H1 (cell line): ENCODE measurements around the gene HSPA1A. TPM values are rescaled to one million over a fixed set of nuclear protein-coding genes. Genes with fewer than 3 reads are reported as not detected.

Experiments
- CTCF ChIA-PET: fragments of 300-600 bp; sonication (Branson Sonifier 250); formaldehyde crosslinking; loops from one replicate; lab custom pipeline; 2021; ENCODE audit not compliant: partially characterized antibody; lab: Charles Lee
- POLR2A ChIA-PET: fragments of 300-600 bp; sonication (Branson Sonifier 250); formaldehyde crosslinking; loops from one replicate; lab custom pipeline; 2021; ENCODE audit warnings: inconsistent platforms; ENCODE audit not compliant: partially characterized antibody; lab: Charles Lee
- DNase-seq, 2 experiments: peaks; one replicate each; pipeline versions ENCODE4 v3.0.0 to v3.0.0-alpha.2; 2010 to 2022; ENCODE audit warnings: low spot score in 2 of 2, low read depth in 1 of 2, mixed read lengths in 1 of 2
- FAIRE-seq: peaks from 2 replicates; lab custom pipeline; 2011; peaks lifted over from hg19 to GRCh38; lab: Jason Lieb, UNC
- H2AFZ ChIP-seq: 2 replicates; pipeline ENCODE4 v1.8.1; 2012; ENCODE audit warnings: low read length, inconsistent platforms
- H2AK5ac ChIP-seq: 2 replicates; pipeline ENCODE4 v1.6.1; 2013; ENCODE audit warnings: low read depth, low read length
- H2BK120ac ChIP-seq: replicated peaks from 2 replicates; pipeline ENCODE3; 2013; ENCODE audit warnings: low read depth, low read length, inconsistent platforms
- H2BK12ac ChIP-seq: 2 replicates; pipeline ENCODE4 v1.6.1; 2013; ENCODE audit warnings: low read depth, low read length
- H2BK15ac ChIP-seq: 2 replicates; pipeline ENCODE4 v1.6.1; 2013; ENCODE audit warnings: low read length
- H2BK20ac ChIP-seq: 2 replicates; pipeline ENCODE4 v1.6.1; 2013; ENCODE audit warnings: low read length
- H2BK5ac ChIP-seq: 2 replicates; pipeline ENCODE4 v1.6.1; 2013; ENCODE audit warnings: low read depth, low read length
- H3K14ac ChIP-seq: 2 replicates; pipeline ENCODE4 v1.6.1; 2013; ENCODE audit warnings: inconsistent platforms; ENCODE audit not compliant: insufficient read length
- H3K18ac ChIP-seq: 2 replicates; pipeline ENCODE4 v1.6.1; 2013; ENCODE audit warnings: low read length; ENCODE audit errors: extremely low read depth
- H3K23ac ChIP-seq: 2 replicates; pipeline ENCODE4 v1.6.1; 2013; ENCODE audit warnings: inconsistent platforms; ENCODE audit not compliant: insufficient read length
- H3K23me2 ChIP-seq: 2 replicates; pipeline ENCODE4 v1.6.1; 2013; ENCODE audit warnings: low read depth, low read length
- H3K27ac ChIP-seq: 2 replicates; pipeline ENCODE4 v1.6.1; 2011; ENCODE audit warnings: low read depth, low read length, inconsistent platforms
- H3K27me3 ChIP-seq, 4 experiments: replicated peaks in 1 of 4; 1 replicate in 1 of 4; 2 replicates in 3 of 4; pipeline versions ENCODE4 v1.6.1 to v1.8.1; 2011 to 2013; ENCODE audit warnings: low read length in 3 of 4, mild to moderate bottlenecking in 3 of 4, inconsistent platforms in 2 of 4, mixed read lengths in 2 of 4, moderate library complexity in 1 of 4; ENCODE audit not compliant: control insufficient read depth in 3 of 4, insufficient read depth in 3 of 4; ENCODE audit errors: extremely low read depth in 1 of 4
- H3K36me3 ChIP-seq, 4 experiments: 2 replicates each; pipeline versions ENCODE4 v1.6.1 to v1.8.1; 2011 to 2013; ENCODE audit warnings: mild to moderate bottlenecking in 4 of 4, low read length in 3 of 4, moderate library complexity in 2 of 4, control low read depth in 1 of 4, inconsistent platforms in 1 of 4; ENCODE audit not compliant: insufficient read depth in 4 of 4, control insufficient read depth in 2 of 4
- H3K4ac ChIP-seq: replicated peaks from 2 replicates; pipeline ENCODE3; 2013; ENCODE audit warnings: low read length, low read depth, mixed read lengths, inconsistent platforms; ENCODE audit not compliant: insufficient read length
- H3K4me1 ChIP-seq, 4 experiments: replicated peaks in 1 of 4; 1 replicate in 1 of 4; 2 replicates in 3 of 4; pipeline versions ENCODE4 v1.6.1 to v1.8.1; 2011 to 2013; ENCODE audit warnings: low read length in 3 of 4, inconsistent platforms in 2 of 4, mixed read lengths in 1 of 4; ENCODE audit not compliant: insufficient read depth in 4 of 4, control insufficient read depth in 3 of 4
- H3K4me2 ChIP-seq, 2 experiments: 2 replicates each; pipeline versions ENCODE4 v1.6.1 to v1.8.1; 2011 to 2013; ENCODE audit warnings: low read depth in 2 of 2, low read length in 2 of 2, control low read depth in 1 of 2, inconsistent platforms in 1 of 2, mild to moderate bottlenecking in 1 of 2; ENCODE audit not compliant: insufficient read depth in 1 of 2
- H3K4me3 ChIP-seq, 4 experiments: fragments of 200-600, 300-600 bp in 1 of 4; sonication (generic), shearing (Covaris generic), sonication (Bioruptor Twin) in 1 of 4; 2 replicates each; pipeline versions ENCODE4 v1.5.1 to v1.8.1; 2011 to 2016; ENCODE audit warnings: low read length in 4 of 4, low read depth in 3 of 4, control low read depth in 2 of 4, inconsistent platforms in 2 of 4, mild to moderate bottlenecking in 2 of 4, mixed read lengths in 1 of 4, moderate library complexity in 1 of 4; ENCODE audit not compliant: insufficient read depth in 2 of 4; ENCODE audit errors: extremely low read depth in 1 of 4
- H3K56ac ChIP-seq: replicated peaks from 2 replicates; pipeline ENCODE3; 2013; ENCODE audit warnings: low read depth, mild to moderate bottlenecking, mixed read lengths, low read length, inconsistent platforms; ENCODE audit not compliant: insufficient read length
- H3K79me1 ChIP-seq: 2 replicates; pipeline ENCODE4 v1.6.1; 2013; ENCODE audit warnings: low read depth, low read length, control low read depth
- H3K79me2 ChIP-seq, 2 experiments: 2 replicates each; pipeline versions ENCODE4 v1.6.1 to v1.8.1; 2012 to 2013; ENCODE audit warnings: low read length in 2 of 2, mild to moderate bottlenecking in 2 of 2, inconsistent platforms in 1 of 2; ENCODE audit not compliant: insufficient read depth in 2 of 2, control insufficient read depth in 1 of 2
- H3K9ac ChIP-seq, 4 experiments: replicated peaks in 1 of 4; 1 replicate in 1 of 4; 2 replicates in 3 of 4; pipeline versions ENCODE4 v1.6.1 to v1.8.1; 2011 to 2013; ENCODE audit warnings: low read depth in 3 of 4, low read length in 3 of 4, control low read depth in 2 of 4, mild to moderate bottlenecking in 2 of 4, moderate library complexity in 2 of 4, inconsistent platforms in 1 of 4; ENCODE audit errors: extremely low read depth in 1 of 4
- H3K9me3 ChIP-seq, 2 experiments: 2 replicates each; pipeline versions ENCODE4 v1.6.1 to v1.8.1; 2012 to 2013; ENCODE audit warnings: mild to moderate bottlenecking in 2 of 2, moderate library complexity in 2 of 2, control low read depth in 1 of 2, inconsistent platforms in 1 of 2, low read depth in 1 of 2, low read length in 1 of 2, mixed read lengths in 1 of 2; ENCODE audit not compliant: insufficient read depth in 2 of 2
- H4K20me1 ChIP-seq, 2 experiments: replicated peaks in 1 of 2; 2 replicates each; pipeline versions ENCODE3 to v1.8.1; 2011 to 2013; ENCODE audit warnings: inconsistent platforms in 2 of 2, low read length in 2 of 2, mild to moderate bottlenecking in 1 of 2; ENCODE audit not compliant: insufficient read depth in 2 of 2, control insufficient read depth in 1 of 2
- H4K5ac ChIP-seq: 2 replicates; pipeline ENCODE4 v1.6.1; 2013; ENCODE audit warnings: low read length, low read depth, mixed read lengths, inconsistent platforms; ENCODE audit not compliant: insufficient read length
- H4K8ac ChIP-seq: 2 replicates; pipeline ENCODE4 v1.8.0; 2013; ENCODE audit warnings: mild to moderate bottlenecking, moderate library complexity, low read length, inconsistent platforms; ENCODE audit not compliant: insufficient read depth; ENCODE audit errors: extremely low read depth
- H4K91ac ChIP-seq: replicated peaks from 2 replicates; pipeline ENCODE3; 2013; ENCODE audit warnings: low read length, mixed read lengths, inconsistent platforms; ENCODE audit not compliant: insufficient read length
- ATF2 ChIP-seq: IDR thresholded peaks from 2 replicates; pipeline ENCODE4 v1.6.1; 2012; ENCODE audit warnings: low read length, inconsistent platforms
- BACH1 ChIP-seq: IDR thresholded peaks from 2 replicates; pipeline ENCODE4 v1.6.1; 2012; ENCODE audit warnings: low read length, improper control_type of control experiment
- BCL11A ChIP-seq, 2 experiments: IDR thresholded peaks; one replicate each; pipeline ENCODE4 v1.6.1; 2011; ENCODE audit warnings: low read depth in 2 of 2, low read length in 2 of 2, mild to moderate bottlenecking in 2 of 2
- CTBP2 ChIP-seq: IDR thresholded peaks from 2 replicates; pipeline ENCODE4 v1.7.0; 2011; ENCODE audit warnings: borderline replicate concordance, mild to moderate bottlenecking, moderate library complexity, mixed read lengths, low read length; ENCODE audit not compliant: insufficient read depth, insufficient read length
- EZH2 ChIP-seq: fragments of 200-600 bp; sonication (generic); IDR thresholded peaks from 2 replicates; pipeline ENCODE4 v1.7.1; 2012; ENCODE audit warnings: low read depth, mild to moderate bottlenecking, moderate library complexity, low read length, inconsistent platforms; ENCODE audit not compliant: severe bottlenecking
- HDAC2 ChIP-seq, 2 experiments: fragments of 300-600 bp in 1 of 2; sonication (generic) in 1 of 2; IDR thresholded peaks; 2 replicates each; pipeline ENCODE4 v1.6.1; 2011 to 2012; ENCODE audit warnings: low read depth in 2 of 2, low read length in 2 of 2, mild to moderate bottlenecking in 2 of 2, moderate library complexity in 2 of 2, borderline replicate concordance in 1 of 2, inconsistent platforms in 1 of 2
- JUND ChIP-seq: IDR thresholded peaks from 2 replicates; pipeline ENCODE4 v1.6.1; 2011; ENCODE audit warnings: mild to moderate bottlenecking, improper control_type of control experiment, low read length
- KDM5A ChIP-seq: fragments of 200-600 bp; IDR thresholded peaks from 2 replicates; pipeline ENCODE4 v1.7.1; 2012; ENCODE audit warnings: mild to moderate bottlenecking, low read length, inconsistent platforms, mixed read lengths
- MAX ChIP-seq: IDR thresholded peaks from 2 replicates; pipeline ENCODE4 v1.6.1; 2012; ENCODE audit warnings: inconsistent platforms
- SUZ12 ChIP-seq: fragments of 200-600 bp; sonication (generic); IDR thresholded peaks from 2 replicates; pipeline ENCODE4 v1.6.1; 2012; ENCODE audit warnings: mild to moderate bottlenecking, inconsistent platforms, low read length, moderate library complexity, mixed read lengths
- WGBS, 2 experiments: shearing (Covaris generic) in 1 of 2; methylation state at CpG; one replicate each; pipeline versions ENCODE4 v1.1.6 to v1.1.7; 2013 to 2015; ENCODE audit warnings: low lambda C conversion rate in 2 of 2, mixed read lengths in 2 of 2, inconsistent platforms in 1 of 2, low coverage in 1 of 2, missing lambda C conversion rate in 1 of 2; ENCODE audit not compliant: insufficient replicate concordance in 2 of 2, insufficient coverage in 1 of 2, insufficient read length in 1 of 2; ENCODE audit errors: extremely low coverage in 1 of 2, missing lambda C conversion rate in 1 of 2; 5-methylcytosine and 5-hydroxymethylcytosine counted together
- polyA plus RNA-seq, 7 experiments: library from polyadenylated mRNA; depleted of rRNA in 3 of 7; stranded (reverse) in 5 of 7; unstranded in 2 of 7; fragments of >200 nt in 5 of 7; fragments of 200-250 nt in 2 of 7; gene quantifications; 1 replicate in 5 of 7; 2 replicates in 1 of 7; 4 replicates in 1 of 7; pipeline versions ENCODE4 v1.2.1 to v1.2.3, GENCODE V29; 2011 to 2013; ENCODE audit warnings: missing spikeins in 2 of 7, mixed read lengths in 2 of 7
- total RNA-seq: library from RNA; stranded (reverse); fragmentation: NEBNext Ultra II Directional; extraction: Animal tissue kit (Norgen Biotek cat#: 25700); gene quantifications from 2 replicates; pipeline ENCODE4 v1.2.1, GENCODE V29; 2021

The HSPA1A gene
- total and polyA plus RNA-seq, 2 of the 8 experiments (the other 6 are each of a cell fraction or from before 2014, with no cell fraction given), result 40.7 to 54.0 TPM

DNA sequence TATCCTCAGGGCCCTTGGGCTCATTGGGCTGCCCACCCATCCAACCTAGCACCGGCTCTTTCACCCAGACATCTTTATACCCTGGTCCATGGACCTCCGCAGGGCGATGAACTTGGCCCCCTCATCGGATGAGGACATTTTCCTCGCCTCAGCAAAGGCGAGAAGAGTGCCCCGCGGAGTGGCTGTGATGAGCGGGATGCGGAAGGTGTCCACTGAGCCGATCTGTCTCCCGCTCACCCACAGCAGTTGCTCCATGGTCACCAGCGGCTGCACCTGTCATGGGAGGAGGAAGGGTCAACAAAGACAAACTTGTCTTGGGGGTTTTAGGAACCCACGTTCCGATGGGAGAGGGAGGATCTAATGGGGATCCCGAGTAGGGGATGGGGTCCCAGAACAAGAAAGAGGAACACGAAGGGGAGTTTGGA lies 46.6 kb downstream of the HSPA1A start:
- FAIRE-seq, result no peak
- no peak for TF ChIP-seq JUND
- TF ChIP-seq HDAC2 (IDR thresholded peaks at IDR 0.05; ENCODE audit: borderline replicate concordance in 1 of 2, low read depth in 2 of 2, low read length in 2 of 2), result no peak
- no peak for TF ChIP-seq BACH1
- TF ChIP-seq ATF2, result no peak
- TF ChIP-seq EZH2, result no peak
- no peak for TF ChIP-seq CTBP2
- no peak for TF ChIP-seq SUZ12
- TF ChIP-seq BCL11A (IDR thresholded peaks at IDR 0.05; ENCODE audit: low read depth in 2 of 2, low read length in 2 of 2), result no peak
- no peak for TF ChIP-seq KDM5A
- no peak for TF ChIP-seq MAX

More for the DNA sequence above, 46.6 kb downstream of the HSPA1A start:
- Histone ChIP-seq H2BK12ac (no peak overlapping the region), H3K9me3 (no peaks in the 10 kb centered on the region), H3K27ac (no peak overlapping the region), H2AFZ (no peak overlapping the region), H2BK120ac (no peak overlapping the region), H4K91ac (no peak overlapping the region), H2AK5ac (peak overlapping the region; percentile 15; the same call in 1 of the 2 replicates), H3K18ac (no peak overlapping the region), H3K79me2 (no peaks in the 10 kb centered on the region), H4K5ac (no peak overlapping the region), H3K36me3 (peaks cover 0 to 17% (median 3%) of the 10 kb centered on the region in 4 experiments; a peak in 5 of 8 replicates), H3K79me1 (0 out of 2 replicates have a peak, but pooled peaks cover 2% of the 10 kb centered on the region), H3K23me2 (peaks cover 8% of the 10 kb centered on the region; the same call in 1 of the 2 replicates), H3K4me1 (peaks cover 0 to 12% (median 0%) of the 10 kb centered on the region in 4 experiments; a peak in 4 of 7 replicates), H3K4me2 (peak overlapping the region; percentile 92 to 98), H3K9ac (peak overlapping the region in 3 of 4 experiments; percentile 62 to 64 (median 63); a peak in 3 of 7 replicates), H3K27me3 (0 out of 7 replicates have a peak, but pooled peaks cover 0 to 3% (median 0%) of the 10 kb centered on the region in 4 experiments), H3K14ac (no peak overlapping the region), H3K56ac (peak overlapping the region; percentile 12), H2BK15ac (no peak overlapping the region), H4K20me1 (no peaks in the 10 kb centered on the region), H4K8ac (no peak overlapping the region), H2BK20ac (no peak overlapping the region), H3K4me3 (peak overlapping the region; percentile 70 to 79 (median 75)), H2BK5ac (no peak overlapping the region), H3K23ac (no peak overlapping the region), H3K4ac (peak overlapping the region; percentile 44)
- DNase-seq, result no peak
- 62% methylated on average over 17 of the region's 17 CpGs; no CpG with 5 or more reads in 1 of the 2 experiments for WGBS, 2 experiments
- POLR2A ChIA-PET, result interaction anchor here (1.2 to 6.7 kb wide), 9 partner anchors 14 to 122 kb away, joined by 3 to 71 read pairs (median 12); partner anchors contain the start of genes EHMT2, HSPA1A, HSPA1L and MSH5
- CTCF ChIA-PET, result interaction anchor here (1.6 kb wide), 1 partner anchor 10 kb away, joined by 4 read pairs; no protein-coding TSS in a partner anchor
